GM23338 (cell line): ENCODE results near the gene LRMDA. TPM values are rescaled to one million over a fixed set of nuclear protein-coding genes. Genes with fewer than 3 reads are reported as not detected.

ENCODE experiments used
- ATAC-seq: fragments of 200-7000 bp; cut with Tn5 transposase; 3 replicates; pipeline ENCODE4 v1.9.1; 2020
- DNase-seq: peaks from one replicate; pipeline ENCODE4 v3.0.0-alpha.2; 2015; ENCODE audit warnings: low spot score
- H2AFZ ChIP-seq: fragments of 200-600 bp; sonication (generic); 2 replicates; pipeline ENCODE4 v1.8.0; 2016; ENCODE audit warnings: antibody characterized with exemption, mild to moderate bottlenecking, moderate library complexity
- H3F3A ChIP-seq: fragments of 200-600 bp; sonication (generic); replicated peaks from 2 replicates; pipeline ENCODE4 v1.8.0; 2017; ENCODE audit warnings: antibody characterized with exemption, mixed run types, low read depth
- H3K27ac ChIP-seq: fragments of 200-600 bp; sonication (generic); 2 replicates; pipeline ENCODE4 v1.6.1; 2016; ENCODE audit warnings: low read depth
- H3K27me3 ChIP-seq: fragments of 200-600 bp; sonication (generic); 2 replicates; pipeline ENCODE4 v1.8.0; 2016; ENCODE audit warnings: mild to moderate bottlenecking, mixed run types, moderate library complexity; ENCODE audit not compliant: insufficient read depth
- H3K36me3 ChIP-seq: fragments of 200-600 bp; sonication (generic); 2 replicates; pipeline ENCODE4 v1.8.0; 2016; ENCODE audit warnings: mild to moderate bottlenecking; ENCODE audit not compliant: insufficient read depth
- H3K4me1 ChIP-seq: fragments of 200-600 bp; sonication (generic); 2 replicates; pipeline ENCODE4 v1.8.0; 2016; ENCODE audit warnings: mild to moderate bottlenecking, moderate library complexity; ENCODE audit not compliant: insufficient read depth
- H3K4me2 ChIP-seq: fragments of 200-600 bp; sonication (generic); 2 replicates; pipeline ENCODE4 v1.7.1; 2017; ENCODE audit warnings: mixed run types
- H3K4me3 ChIP-seq: fragments of 200-600 bp; sonication (generic); 2 replicates; pipeline ENCODE4 v1.6.1; 2016; ENCODE audit warnings: mixed run types
- H3K79me2 ChIP-seq: fragments of 200-600 bp; sonication (generic); replicated peaks from 2 replicates; pipeline ENCODE4 v1.8.0; 2017; ENCODE audit warnings: mild to moderate bottlenecking; ENCODE audit not compliant: insufficient read depth
- H3K9me2 ChIP-seq: fragments of 200-600 bp; sonication (generic); 2 replicates; pipeline ENCODE4 v1.8.0; 2017; ENCODE audit not compliant: insufficient read depth
- H4K20me1 ChIP-seq: fragments of 200-600 bp; sonication (generic); replicated peaks from 2 replicates; pipeline ENCODE4 v1.8.0; 2017; ENCODE audit warnings: mild to moderate bottlenecking; ENCODE audit not compliant: insufficient read depth
- H3K27ac Mint-ChIP-seq: 2 replicates; pipeline ENCODE4 v1.8.0; 2020; ENCODE audit warnings: inconsistent platforms, mild to moderate bottlenecking, moderate library complexity, mixed read lengths
- H3K27me3 Mint-ChIP-seq: 3 replicates; pipeline ENCODE4 v1.8.0; 2022; ENCODE audit warnings: low read depth, mild to moderate bottlenecking, moderate library complexity, mixed read lengths, inconsistent platforms; ENCODE audit not compliant: insufficient read depth, poor library complexity
- H3K36me3 Mint-ChIP-seq: 3 replicates; pipeline ENCODE4 v1.8.0; 2021; ENCODE audit warnings: low read depth, mild to moderate bottlenecking, inconsistent platforms, moderate library complexity, mixed read lengths
- H3K4me1 Mint-ChIP-seq: 3 replicates; pipeline ENCODE4 v1.8.0; 2020; ENCODE audit warnings: mild to moderate bottlenecking, inconsistent platforms, mixed read lengths
- H3K4me3 Mint-ChIP-seq: 3 replicates; pipeline ENCODE4 v1.8.0; 2021; ENCODE audit warnings: moderate library complexity, mild to moderate bottlenecking, inconsistent platforms, mixed read lengths
- H3K9me3 Mint-ChIP-seq: 3 replicates; pipeline ENCODE4 v1.8.0; 2020; ENCODE audit warnings: moderate library complexity, mild to moderate bottlenecking, inconsistent platforms, mixed read lengths
- CREB1 ChIP-seq: fragments of 250-450 bp; sonication (Bioruptor Pico); IDR thresholded peaks from 2 replicates; pipeline ENCODE4 v1.5.0; 2020; ENCODE audit warnings: low read depth, mild to moderate bottlenecking, moderate library complexity
- EZH2 ChIP-seq: fragments of 200-600 bp; sonication (generic); IDR thresholded peaks from one replicate; pipeline ENCODE4 v1.8.0; 2017; ENCODE audit warnings: antibody characterized with exemption, mild to moderate bottlenecking, low read depth; ENCODE audit not compliant: unreplicated experiment
- EZH2phosphoT487 ChIP-seq: fragments of 200-600 bp; sonication (generic); IDR thresholded peaks from one replicate; pipeline ENCODE4 v1.8.1; 2018; ENCODE audit warnings: antibody characterized with exemption; ENCODE audit not compliant: unreplicated experiment
- POLR2AphosphoS5 ChIP-seq: IDR thresholded peaks from 2 replicates; pipeline ENCODE4 v1.6.1; 2016; ENCODE audit warnings: antibody characterized with exemption, low read depth
- STAT1 ChIP-seq: IDR thresholded peaks from one replicate; pipeline ENCODE4 v1.6.1; 2016; ENCODE audit warnings: antibody characterized with exemption; ENCODE audit not compliant: unreplicated experiment
- ZNF114 ChIP-seq: fragments of 250-450 bp; sonication (Bioruptor Pico); IDR thresholded peaks from 2 replicates; pipeline ENCODE4 v1.5.0; 2020; ENCODE audit warnings: mild to moderate bottlenecking, moderate library complexity
- ZNF331 ChIP-seq: fragments of 250-450 bp; sonication (Bioruptor Pico); IDR thresholded peaks from 2 replicates; pipeline ENCODE4 v1.5.0; 2020; ENCODE audit warnings: low read depth, mild to moderate bottlenecking, moderate library complexity
- polyA plus RNA-seq: library from polyadenylated mRNA; unstranded; fragments of >200 nt; fragmentation: Nextera tagmentation; extraction: Ambion mirVana; gene quantifications from 2 replicates; pipeline ENCODE4 v1.2.1, GENCODE V29; 2016
- total RNA-seq: library from RNA; depleted of rRNA; stranded (reverse); fragments of >200 nt; shearing (Covaris generic); gene quantifications from 2 replicates; pipeline ENCODE4 v1.2.3, GENCODE V29; 2014
- TF ChIP-seq, protein P1 (sequence below): fragments of 250-450 bp; sonication (Bioruptor Pico); IDR thresholded peaks from 2 replicates; pipeline ENCODE4 v1.5.0; 2020; ENCODE audit warnings: mild to moderate bottlenecking, moderate library complexity
- TF ChIP-seq, protein P2 (sequence below): IDR thresholded peaks from 2 replicates; pipeline ENCODE4 v1.6.1; 2016; ENCODE audit warnings: antibody characterized with exemption

The LRMDA gene
- total and polyA plus RNA-seq, 2 experiments from 2014 or later, result 0.90 to 1.8 TPM

DNA sequence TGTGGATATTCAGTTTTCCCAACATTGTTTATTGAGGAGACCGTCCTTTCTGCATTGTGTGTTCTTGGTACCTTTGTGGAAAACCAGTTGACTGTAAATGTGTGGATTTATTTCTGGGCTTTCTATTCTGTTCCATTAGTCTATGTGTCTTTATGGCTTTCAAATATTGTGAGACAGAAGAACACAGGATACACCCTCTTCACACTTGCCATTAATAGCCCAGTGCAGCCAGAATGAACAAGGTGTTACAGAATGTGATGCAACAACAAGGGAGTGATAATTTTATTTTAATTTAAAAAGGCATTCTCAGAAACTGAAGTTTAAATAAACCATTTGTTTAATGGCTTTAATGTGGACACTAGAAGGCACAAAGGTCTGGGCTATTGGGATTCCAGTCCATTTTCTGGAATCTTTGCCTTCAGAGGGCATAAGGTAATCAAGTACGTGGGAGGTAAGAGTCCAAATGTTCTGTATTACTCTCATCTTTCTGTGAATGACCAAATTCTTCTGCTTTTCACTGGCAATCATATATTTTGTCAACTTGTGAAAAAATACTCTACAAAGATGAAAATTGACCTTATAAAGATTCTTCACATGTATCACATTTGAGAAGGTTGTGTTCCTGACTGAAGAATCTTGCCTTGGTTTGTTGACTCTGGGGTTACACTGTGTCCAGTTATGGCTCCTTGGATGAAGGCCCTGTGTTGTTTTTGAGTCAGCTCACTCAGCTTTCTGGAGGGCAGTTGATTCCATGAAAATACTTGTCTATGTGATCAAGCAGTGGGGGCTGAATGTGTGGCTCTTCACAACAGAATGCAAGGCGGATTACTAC, 962.7 kb downstream of the LRMDA start (continued):
- TF ChIP-seq, protein P1, sequence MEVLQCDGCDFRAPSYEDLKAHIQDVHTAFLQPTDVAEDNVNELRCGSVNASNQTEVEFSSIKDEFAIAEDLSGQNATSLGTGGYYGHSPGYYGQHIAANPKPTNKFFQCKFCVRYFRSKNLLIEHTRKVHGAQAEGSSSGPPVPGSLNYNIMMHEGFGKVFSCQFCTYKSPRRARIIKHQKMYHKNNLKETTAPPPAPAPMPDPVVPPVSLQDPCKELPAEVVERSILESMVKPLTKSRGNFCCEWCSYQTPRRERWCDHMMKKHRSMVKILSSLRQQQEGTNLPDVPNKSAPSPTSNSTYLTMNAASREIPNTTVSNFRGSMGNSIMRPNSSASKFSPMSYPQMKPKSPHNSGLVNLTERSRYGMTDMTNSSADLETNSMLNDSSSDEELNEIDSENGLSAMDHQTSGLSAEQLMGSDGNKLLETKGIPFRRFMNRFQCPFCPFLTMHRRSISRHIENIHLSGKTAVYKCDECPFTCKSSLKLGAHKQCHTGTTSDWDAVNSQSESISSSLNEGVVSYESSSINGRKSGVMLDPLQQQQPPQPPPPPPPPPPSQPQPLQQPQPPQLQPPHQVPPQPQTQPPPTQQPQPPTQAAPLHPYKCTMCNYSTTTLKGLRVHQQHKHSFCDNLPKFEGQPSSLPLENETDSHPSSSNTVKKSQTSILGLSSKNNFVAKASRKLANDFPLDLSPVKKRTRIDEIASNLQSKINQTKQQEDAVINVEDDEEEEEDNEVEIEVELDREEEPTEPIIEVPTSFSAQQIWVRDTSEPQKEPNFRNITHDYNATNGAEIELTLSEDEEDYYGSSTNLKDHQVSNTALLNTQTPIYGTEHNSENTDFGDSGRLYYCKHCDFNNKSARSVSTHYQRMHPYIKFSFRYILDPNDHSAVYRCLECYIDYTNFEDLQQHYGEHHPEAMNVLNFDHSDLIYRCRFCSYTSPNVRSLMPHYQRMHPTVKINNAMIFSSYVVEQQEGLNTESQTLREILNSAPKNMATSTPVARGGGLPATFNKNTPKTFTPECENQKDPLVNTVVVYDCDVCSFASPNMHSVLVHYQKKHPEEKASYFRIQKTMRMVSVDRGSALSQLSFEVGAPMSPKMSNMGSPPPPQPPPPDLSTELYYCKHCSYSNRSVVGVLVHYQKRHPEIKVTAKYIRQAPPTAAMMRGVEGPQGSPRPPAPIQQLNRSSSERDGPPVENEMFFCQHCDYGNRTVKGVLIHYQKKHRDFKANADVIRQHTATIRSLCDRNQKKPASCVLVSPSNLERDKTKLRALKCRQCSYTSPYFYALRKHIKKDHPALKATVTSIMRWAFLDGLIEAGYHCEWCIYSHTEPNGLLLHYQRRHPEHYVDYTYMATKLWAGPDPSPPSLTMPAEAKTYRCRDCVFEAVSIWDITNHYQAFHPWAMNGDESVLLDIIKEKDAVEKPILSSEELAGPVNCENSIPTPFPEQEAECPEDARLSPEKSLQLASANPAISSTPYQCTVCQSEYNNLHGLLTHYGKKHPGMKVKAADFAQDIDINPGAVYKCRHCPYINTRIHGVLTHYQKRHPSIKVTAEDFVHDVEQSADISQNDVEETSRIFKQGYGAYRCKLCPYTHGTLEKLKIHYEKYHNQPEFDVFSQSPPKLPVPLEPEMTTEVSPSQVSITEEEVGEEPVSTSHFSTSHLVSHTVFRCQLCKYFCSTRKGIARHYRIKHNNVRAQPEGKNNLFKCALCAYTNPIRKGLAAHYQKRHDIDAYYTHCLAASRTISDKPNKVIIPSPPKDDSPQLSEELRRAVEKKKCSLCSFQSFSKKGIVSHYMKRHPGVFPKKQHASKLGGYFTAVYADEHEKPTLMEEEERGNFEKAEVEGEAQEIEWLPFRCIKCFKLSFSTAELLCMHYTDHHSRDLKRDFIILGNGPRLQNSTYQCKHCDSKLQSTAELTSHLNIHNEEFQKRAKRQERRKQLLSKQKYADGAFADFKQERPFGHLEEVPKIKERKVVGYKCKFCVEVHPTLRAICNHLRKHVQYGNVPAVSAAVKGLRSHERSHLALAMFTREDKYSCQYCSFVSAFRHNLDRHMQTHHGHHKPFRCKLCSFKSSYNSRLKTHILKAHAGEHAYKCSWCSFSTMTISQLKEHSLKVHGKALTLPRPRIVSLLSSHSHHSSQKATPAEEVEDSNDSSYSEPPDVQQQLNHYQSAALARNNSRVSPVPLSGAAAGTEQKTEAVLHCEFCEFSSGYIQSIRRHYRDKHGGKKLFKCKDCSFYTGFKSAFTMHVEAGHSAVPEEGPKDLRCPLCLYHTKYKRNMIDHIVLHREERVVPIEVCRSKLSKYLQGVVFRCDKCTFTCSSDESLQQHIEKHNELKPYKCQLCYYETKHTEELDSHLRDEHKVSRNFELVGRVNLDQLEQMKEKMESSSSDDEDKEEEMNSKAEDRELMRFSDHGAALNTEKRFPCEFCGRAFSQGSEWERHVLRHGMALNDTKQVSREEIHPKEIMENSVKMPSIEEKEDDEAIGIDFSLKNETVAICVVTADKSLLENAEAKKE, result no peak
- TF ChIP-seq ZNF114, result no peak
- no peak for TF ChIP-seq CREB1 (CRISPR knock-in tag)
- TF ChIP-seq STAT1, result no peak
- TF ChIP-seq EZH2, result no peak
- TF ChIP-seq POLR2AphosphoS5, result no peak
- TF ChIP-seq EZH2phosphoT487, result no peak
- no peak for TF ChIP-seq ZNF331
- TF ChIP-seq, protein P2, sequence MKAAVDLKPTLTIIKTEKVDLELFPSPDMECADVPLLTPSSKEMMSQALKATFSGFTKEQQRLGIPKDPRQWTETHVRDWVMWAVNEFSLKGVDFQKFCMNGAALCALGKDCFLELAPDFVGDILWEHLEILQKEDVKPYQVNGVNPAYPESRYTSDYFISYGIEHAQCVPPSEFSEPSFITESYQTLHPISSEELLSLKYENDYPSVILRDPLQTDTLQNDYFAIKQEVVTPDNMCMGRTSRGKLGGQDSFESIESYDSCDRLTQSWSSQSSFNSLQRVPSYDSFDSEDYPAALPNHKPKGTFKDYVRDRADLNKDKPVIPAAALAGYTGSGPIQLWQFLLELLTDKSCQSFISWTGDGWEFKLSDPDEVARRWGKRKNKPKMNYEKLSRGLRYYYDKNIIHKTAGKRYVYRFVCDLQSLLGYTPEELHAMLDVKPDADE, result no peak

DNA sequence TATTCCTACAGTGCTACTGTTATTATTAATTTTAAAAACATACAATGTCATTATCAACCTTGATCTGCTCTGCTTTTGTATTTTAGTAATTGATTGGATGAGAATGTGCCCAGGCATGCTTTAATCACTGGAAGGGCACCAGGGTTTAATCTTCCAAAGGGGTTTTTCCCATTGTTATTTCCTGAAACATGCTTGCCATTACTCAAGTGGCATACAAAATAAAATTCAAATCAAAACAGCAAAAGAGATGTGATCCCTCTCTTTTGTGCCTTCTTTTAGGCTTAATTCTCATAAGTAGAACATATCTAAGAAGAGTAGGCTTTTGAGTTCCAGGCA, 963.3 kb downstream of the LRMDA start:
- Mint-ChIP-seq H3K27ac (no peak overlapping the region), H3K27me3 (no peaks in the 10 kb centered on the region), H3K9me3 (no peaks in the 10 kb centered on the region), H3K4me3 (no peak overlapping the region), H3K36me3 (no peaks in the 10 kb centered on the region), H3K4me1 (peaks cover 16% of the 10 kb centered on the region)
- H3K79me2 ChIP-seq, result no peaks in the 10 kb centered on the region
- no peaks in the 10 kb centered on the region for H3F3A ChIP-seq
- H3K4me2 ChIP-seq, result no peak overlapping the region
- no peaks in the 10 kb centered on the region for H4K20me1 ChIP-seq
- peaks cover 10% of the 10 kb centered on the region; the same call in 1 of the 2 replicates for H3K4me1 ChIP-seq
- no peak for ATAC-seq
- DNase-seq, result no peak
- H3K36me3 ChIP-seq, result no peaks in the 10 kb centered on the region
- no peaks in the 10 kb centered on the region for H3K27me3 ChIP-seq
- H3K4me3 ChIP-seq, result no peak overlapping the region
- no peak overlapping the region for H3K27ac ChIP-seq
- peaks cover 3% of the 10 kb centered on the region for H3K9me2 ChIP-seq
- H2AFZ ChIP-seq, result no peak overlapping the region
- TF ChIP-seq CREB1 (CRISPR knock-in tag) (no peak), ZNF331 (no peak)
- TF ChIP-seq, protein P1, result no peak
